Measurements from ENCODE around the gene NIPAL3. TPM values are rescaled to one million over a fixed set of nuclear protein-coding genes. Genes with fewer than 3 reads are reported as not detected.

NIPAL3 gene
- total RNA-seq, 1 donor from 2014 or later = 18.6 TPM

GRCh38 chr1:24451746-24452145, 36.1 kb downstream of the NIPAL3 start:
- TF ChIP-seq, protein P1, sequence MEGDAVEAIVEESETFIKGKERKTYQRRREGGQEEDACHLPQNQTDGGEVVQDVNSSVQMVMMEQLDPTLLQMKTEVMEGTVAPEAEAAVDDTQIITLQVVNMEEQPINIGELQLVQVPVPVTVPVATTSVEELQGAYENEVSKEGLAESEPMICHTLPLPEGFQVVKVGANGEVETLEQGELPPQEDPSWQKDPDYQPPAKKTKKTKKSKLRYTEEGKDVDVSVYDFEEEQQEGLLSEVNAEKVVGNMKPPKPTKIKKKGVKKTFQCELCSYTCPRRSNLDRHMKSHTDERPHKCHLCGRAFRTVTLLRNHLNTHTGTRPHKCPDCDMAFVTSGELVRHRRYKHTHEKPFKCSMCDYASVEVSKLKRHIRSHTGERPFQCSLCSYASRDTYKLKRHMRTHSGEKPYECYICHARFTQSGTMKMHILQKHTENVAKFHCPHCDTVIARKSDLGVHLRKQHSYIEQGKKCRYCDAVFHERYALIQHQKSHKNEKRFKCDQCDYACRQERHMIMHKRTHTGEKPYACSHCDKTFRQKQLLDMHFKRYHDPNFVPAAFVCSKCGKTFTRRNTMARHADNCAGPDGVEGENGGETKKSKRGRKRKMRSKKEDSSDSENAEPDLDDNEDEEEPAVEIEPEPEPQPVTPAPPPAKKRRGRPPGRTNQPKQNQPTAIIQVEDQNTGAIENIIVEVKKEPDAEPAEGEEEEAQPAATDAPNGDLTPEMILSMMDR (IDR thresholded peaks at IDR 0.05; ENCODE audit: partially characterized antibody, unreplicated experiment) = no peak
- Mint-ChIP-seq H3K4me3 (ENCODE audit: unreplicated experiment) (no peak overlapping the region), H3K27me3 (ENCODE audit: unreplicated experiment) (peaks cover 2% of the 10 kb centered on the region), H3K36me3 (ENCODE audit: unreplicated experiment) (peaks cover 4% of the 10 kb centered on the region), H3K9me3 (ENCODE audit: unreplicated experiment) (peaks cover 1% of the 10 kb centered on the region), H3K4me1 (ENCODE audit: low read depth, unreplicated experiment) (no peaks in the 10 kb centered on the region), H3K27ac (ENCODE audit: unreplicated experiment) (no peak overlapping the region)
- DNase-seq = no peak

GRCh38 chr1:24452922-24453485, 37.4 kb downstream of the NIPAL3 start:
- Mint-ChIP-seq H3K4me1 (ENCODE audit: low read depth, unreplicated experiment) (no peaks in the 10 kb centered on the region), H3K27ac (ENCODE audit: unreplicated experiment) (no peak overlapping the region), H3K9me3 (ENCODE audit: unreplicated experiment) (peaks cover 1% of the 10 kb centered on the region), H3K4me3 (ENCODE audit: unreplicated experiment) (no peak overlapping the region), H3K27me3 (ENCODE audit: unreplicated experiment) (peaks cover 2% of the 10 kb centered on the region), H3K36me3 (ENCODE audit: unreplicated experiment) (no peaks in the 10 kb centered on the region)
- no peak for DNase-seq
- TF ChIP-seq, protein P1 (IDR thresholded peaks at IDR 0.05; ENCODE audit: partially characterized antibody, unreplicated experiment) = no peak

DNA sequence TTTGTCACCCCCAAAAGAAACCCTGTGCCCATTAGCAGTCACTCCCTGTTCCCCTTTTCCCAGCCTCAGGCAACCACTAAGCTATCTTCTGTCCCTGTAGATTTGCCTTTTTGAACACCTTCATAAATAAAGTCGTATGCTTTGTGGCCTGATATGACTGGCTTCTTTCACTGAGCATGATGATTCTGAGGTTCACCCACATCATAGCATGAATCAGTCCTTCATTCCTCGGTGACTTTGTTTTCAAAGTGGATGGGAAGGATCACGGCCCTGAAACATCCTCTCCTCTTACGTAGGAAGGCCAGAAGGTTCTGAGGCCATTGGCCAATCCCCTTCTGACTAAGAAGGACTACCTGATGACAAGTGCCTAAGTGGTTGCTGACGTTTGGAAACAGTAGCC, 39.1 kb downstream of the NIPAL3 start:
- DNase-seq = no peak
- H3K27me3 Mint-ChIP-seq (ENCODE audit: unreplicated experiment) = no peaks in the 10 kb centered on the region
- H3K36me3 Mint-ChIP-seq (ENCODE audit: unreplicated experiment) = no peaks in the 10 kb centered on the region
- H3K9me3 Mint-ChIP-seq (ENCODE audit: unreplicated experiment) = peaks cover 1% of the 10 kb centered on the region
- H3K4me3 Mint-ChIP-seq (ENCODE audit: unreplicated experiment) = no peak overlapping the region
- H3K27ac Mint-ChIP-seq (ENCODE audit: unreplicated experiment) = no peak overlapping the region
- TF ChIP-seq, protein P1 (IDR thresholded peaks at IDR 0.05; ENCODE audit: partially characterized antibody, unreplicated experiment) = no peak
- H3K4me1 Mint-ChIP-seq (ENCODE audit: low read depth, unreplicated experiment) = no peaks in the 10 kb centered on the region

DNA sequence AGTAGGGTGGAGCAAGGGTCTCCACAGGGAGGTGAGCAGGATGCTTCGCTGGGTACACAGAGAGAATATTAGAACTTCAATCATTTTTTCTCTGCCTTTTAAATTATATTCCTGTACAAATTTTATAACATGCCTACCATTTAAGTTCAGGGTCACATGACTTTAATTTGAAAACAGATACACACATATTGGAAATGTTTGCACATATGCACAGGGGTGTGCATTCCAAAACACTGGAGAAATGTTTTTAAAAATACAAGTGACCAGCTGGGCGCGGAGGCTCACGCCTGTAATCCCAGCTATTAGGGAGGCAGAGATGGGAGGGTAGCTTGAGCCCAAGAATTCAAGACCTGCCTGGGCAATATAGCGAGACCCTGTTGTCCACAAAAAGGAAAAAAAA, 39.7 kb downstream of the NIPAL3 start:
- H3K27me3 Mint-ChIP-seq (ENCODE audit: unreplicated experiment) = no peaks in the 10 kb centered on the region
- H3K36me3 Mint-ChIP-seq (ENCODE audit: unreplicated experiment) = no peaks in the 10 kb centered on the region
- H3K4me3 Mint-ChIP-seq (ENCODE audit: unreplicated experiment) = no peak overlapping the region
- H3K4me1 Mint-ChIP-seq (ENCODE audit: low read depth, unreplicated experiment) = no peaks in the 10 kb centered on the region
- peaks cover 1% of the 10 kb centered on the region for H3K9me3 Mint-ChIP-seq (ENCODE audit: unreplicated experiment)
- no peak for DNase-seq
- H3K27ac Mint-ChIP-seq (ENCODE audit: unreplicated experiment) = no peak overlapping the region
- TF ChIP-seq, protein P1 (IDR thresholded peaks at IDR 0.05; ENCODE audit: partially characterized antibody, unreplicated experiment) = no peak

- Mint-ChIP-seq H3K4me1 (ENCODE audit: low read depth, unreplicated experiment) (no peaks in the 10 kb centered on the region), H3K36me3 (ENCODE audit: unreplicated experiment) (no peaks in the 10 kb centered on the region), H3K4me3 (ENCODE audit: unreplicated experiment) (no peak overlapping the region), H3K27me3 (ENCODE audit: unreplicated experiment) (no peaks in the 10 kb centered on the region), H3K27ac (ENCODE audit: unreplicated experiment) (no peak overlapping the region), H3K9me3 (ENCODE audit: unreplicated experiment) (peaks cover 1% of the 10 kb centered on the region)
- TF ChIP-seq, protein P1 (IDR thresholded peaks at IDR 0.05; ENCODE audit: partially characterized antibody, unreplicated experiment) = no peak
- no peak for DNase-seq
Observed at GRCh38 chr1:24457866-24458265, 42.3 kb downstream of the NIPAL3 start.

All from glutamatergic neuron (in vitro differentiated cells).